GM18508 (cell line): ENCODE results near the gene PRDX1.
"Not testable (repeated sequence)": the region's sequence is repeated elsewhere in the genome, so short reads cannot be mapped to it uniquely, and the experiment has no call there.

Source experiments
- ATAC-seq: cut with Tn5 transposase; IDR thresholded peaks from one replicate; pipeline ENCODE4 v1.9.1; 2021; ENCODE audit warnings: moderate number of reproducible peaks; ENCODE audit not compliant: insufficient read depth, unreplicated experiment

PRDX1 gene

GRCh38 chr1:45536886-45537285 lies 15.2 kb upstream of the PRDX1 start:
- no peak for ATAC-seq

GRCh38 chr1:45535988-45536766 lies 14.5 kb upstream of the PRDX1 start:
- ATAC-seq = no peak

GRCh38 chr1:45531873-45532272 lies 10.2 kb upstream of the PRDX1 start:
- ATAC-seq = no peak

GRCh38 chr1:45530632-45531135 lies 9.0 kb upstream of the PRDX1 start:
- ATAC-seq = no peak

- no peak for ATAC-seq
Measured at GRCh38 chr1:45526135-45526644, 4.5 kb upstream of the PRDX1 start.

- ATAC-seq = not testable (repeated sequence)
Measured at GRCh38 chr1:45523975-45524374, 2.3 kb upstream of the PRDX1 start.

GRCh38 chr1:45523516-45523915 lies 1.8 kb upstream of the PRDX1 start:
- ATAC-seq = not testable (repeated sequence)

- no peak for ATAC-seq
Measured at GRCh38 chr1:45522324-45523104, 830 bp upstream of the PRDX1 start.

- not testable (repeated sequence) for ATAC-seq
Measured at GRCh38 chr1:45519774-45520173, 1.9 kb downstream of the PRDX1 start.

GRCh38 chr1:45518910-45519309 lies 2.8 kb downstream of the PRDX1 start:
- no peak for ATAC-seq

GRCh38 chr1:45518366-45518765 lies 3.3 kb downstream of the PRDX1 start:
- not testable (repeated sequence) for ATAC-seq

GRCh38 chr1:45516465-45516864 lies 5.2 kb downstream of the PRDX1 start:
- no peak for ATAC-seq

GRCh38 chr1:45516036-45516435 lies 5.6 kb downstream of the PRDX1 start:
- no peak for ATAC-seq

GRCh38 chr1:45513532-45514260 lies 8.0 kb downstream of the PRDX1 start:
- ATAC-seq = not testable (repeated sequence)

GRCh38 chr1:45512641-45513054 lies 9.0 kb downstream of the PRDX1 start:
- no peak for ATAC-seq

GRCh38 chr1:45510972-45511527 lies 10.6 kb downstream of the PRDX1 start:
- no peak for ATAC-seq

- no peak for ATAC-seq
Measured at GRCh38 chr1:45510036-45510971, 11.4 kb downstream of the PRDX1 start.

GRCh38 chr1:45508295-45509151 lies 13.2 kb downstream of the PRDX1 start:
- no peak for ATAC-seq
